ENCODE measurements around the gene TMED6.

DNA sequence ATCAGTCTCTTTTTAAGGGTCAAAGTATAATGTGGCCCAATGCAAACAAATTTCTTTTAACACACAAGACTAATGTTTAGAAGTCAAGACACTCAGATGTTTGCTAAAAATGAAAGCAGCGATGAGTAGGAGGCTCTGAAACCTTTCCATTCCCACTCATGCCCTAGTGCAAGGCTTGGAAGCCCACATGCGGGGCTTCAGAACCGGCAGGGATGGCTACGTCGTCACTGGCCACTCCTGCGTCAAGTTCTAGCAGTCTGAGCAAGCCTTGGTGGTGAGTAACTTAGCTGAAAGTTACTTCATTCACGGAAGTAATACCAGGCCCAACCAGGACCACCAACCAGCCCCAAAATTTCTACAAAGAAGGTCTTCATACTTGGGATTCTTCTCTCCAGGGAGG, 14.8 kb upstream of the TMED6 start:
- TF ChIP-seq SUZ12 (IDR thresholded peaks at IDR 0.05; ENCODE audit: extremely low read depth, insufficient read depth, insufficient read length) (no peak), YY1 (IDR thresholded peaks at IDR 0.05; ENCODE audit: insufficient read depth, insufficient read length) (no peak), ZNF274 (IDR thresholded peaks at IDR 0.05; ENCODE audit: low read depth, low read length) (no peak)
